GM12891 (cell line): ENCODE results near the gene LRMDA.

ENCODE experiments used
- DNase-seq: peaks from one replicate; pipeline ENCODE4 v3.0.0; 2011; ENCODE audit warnings: low spot score; ENCODE audit not compliant: insufficient read length
- FAIRE-seq: peaks from 2 replicates; lab custom pipeline; 2011; peaks lifted over from hg19 to GRCh38; lab: Jason Lieb, UNC
- PAX5 ChIP-seq: IDR thresholded peaks from 2 replicates; pipeline ENCODE4 v1.6.1; 2011; ENCODE audit warnings: low read length, moderate library complexity, mild to moderate bottlenecking; ENCODE audit not compliant: insufficient read depth, severe bottlenecking
- POLR2A ChIP-seq: IDR thresholded peaks from 2 replicates; pipeline ENCODE4 v1.6.1; 2011; ENCODE audit warnings: low read depth, low read length, control low read depth
- POLR2AphosphoS5 ChIP-seq: IDR thresholded peaks from 2 replicates; pipeline ENCODE4 v1.6.1; 2011; ENCODE audit warnings: low read depth, low read length, control low read depth
- POU2F2 ChIP-seq: IDR thresholded peaks from 2 replicates; pipeline ENCODE4 v1.6.1; 2011; ENCODE audit warnings: low read depth, mild to moderate bottlenecking, control low read depth, low read length, moderate library complexity
- SPI1 ChIP-seq: IDR thresholded peaks from 2 replicates; pipeline ENCODE4 v1.6.1; 2011; ENCODE audit warnings: low read depth, low read length, control low read depth
- TAF1 ChIP-seq: IDR thresholded peaks from 2 replicates; pipeline ENCODE4 v1.6.1; 2011; ENCODE audit warnings: low read depth, low read length, control low read depth

LRMDA gene

GRCh38 chr10:76040107-76040829 lies 608.8 kb downstream of the LRMDA start:
- no peak for TF ChIP-seq POLR2AphosphoS5
- DNase-seq (no peak), FAIRE-seq (no peak)

GRCh38 chr10:76040830-76041220 lies 609.4 kb downstream of the LRMDA start:
- TF ChIP-seq SPI1 (no peak), POU2F2 (no peak), TAF1 (no peak), POLR2AphosphoS5 (no peak), POLR2A (no peak), PAX5 (no peak)
- FAIRE-seq (no peak), DNase-seq (no peak)

- no peak for DNase-seq
- TF ChIP-seq POLR2A (no peak), PAX5 (no peak), TAF1 (no peak), POLR2AphosphoS5 (no peak), POU2F2 (no peak)
- no peak for FAIRE-seq
Measured at GRCh38 chr10:76041551-76041950, 610.1 kb downstream of the LRMDA start.

GRCh38 chr10:76043261-76043660 lies 611.8 kb downstream of the LRMDA start:
- FAIRE-seq (no peak), DNase-seq (no peak)
- TF ChIP-seq TAF1 (no peak), POU2F2 (no peak), PAX5 (no peak), SPI1 (no peak), POLR2A (no peak), POLR2AphosphoS5 (no peak)

GRCh38 chr10:76044751-76045150 lies 613.3 kb downstream of the LRMDA start:
- DNase-seq (no peak), FAIRE-seq (no peak)
- TF ChIP-seq TAF1 (no peak), POLR2AphosphoS5 (no peak), SPI1 (no peak), POU2F2 (no peak), PAX5 (no peak), POLR2A (no peak)

- no peak for TF ChIP-seq TAF1
- TF ChIP-seq PAX5 = no peak
- no peak for TF ChIP-seq SPI1
- TF ChIP-seq POLR2AphosphoS5 = no peak
- no peak for TF ChIP-seq POLR2A
- no peak for TF ChIP-seq POU2F2
- no peak for DNase-seq
- FAIRE-seq = no peak
Measured at GRCh38 chr10:76045174-76045573, 613.8 kb downstream of the LRMDA start.

- TF ChIP-seq POU2F2 = no peak
- no peak for TF ChIP-seq TAF1
- no peak for TF ChIP-seq POLR2AphosphoS5
- TF ChIP-seq PAX5 = no peak
- TF ChIP-seq POLR2A = no peak
- no peak for TF ChIP-seq SPI1
- DNase-seq (no peak), FAIRE-seq (no peak)
Measured at GRCh38 chr10:76047521-76047920, 616.1 kb downstream of the LRMDA start.

- TF ChIP-seq TAF1 (no peak), SPI1 (no peak), POLR2AphosphoS5 (no peak), PAX5 (no peak), POLR2A (no peak), POU2F2 (no peak)
- DNase-seq (no peak), FAIRE-seq (no peak)
Measured at GRCh38 chr10:76049581-76050290, 618.3 kb downstream of the LRMDA start.

GRCh38 chr10:76050291-76050625 lies 618.8 kb downstream of the LRMDA start:
- no peak for TF ChIP-seq SPI1
- no peak for TF ChIP-seq POLR2AphosphoS5
- TF ChIP-seq POLR2A = no peak
- no peak for TF ChIP-seq POU2F2
- TF ChIP-seq PAX5 = no peak
- no peak for TF ChIP-seq TAF1
- FAIRE-seq = no peak
- no peak for DNase-seq
